Psoas muscle (tissue), 8 donors: ENCODE measurements around the gene EHD4. TPM values are rescaled to one million over a fixed set of nuclear protein-coding genes. Genes with fewer than 3 reads are reported as not detected.
A peak's percentile ranks its signal among the peaks of the same experiment; 100 is the strongest.

ENCODE experiments used
- ATAC-seq, 4 donors: fragments of 200-7000 bp; cut with Tn5 transposase; one replicate each; pipeline ENCODE4 v1.9.1; 2020; ENCODE audit warnings: moderate library complexity in 3 of 4, mild to moderate bottlenecking in 2 of 4
- DNase-seq, 2 donors: peaks; one replicate each; pipeline ENCODE4 v3.0.0-alpha.2; 2020
- H3K27ac ChIP-seq: fragments of 200-600 bp; one replicate; pipeline ENCODE4 v1.8.0; 2022
- H3K27me3 ChIP-seq, 3 donors: fragments of 200-600 bp in 1 of 3; one replicate each; pipeline versions ENCODE4 v1.6.1 to v1.8.0; 2013 to 2022; ENCODE audit warnings: low read length in 2 of 3, mild to moderate bottlenecking in 2 of 3, moderate library complexity in 1 of 3; ENCODE audit not compliant: insufficient read depth in 3 of 3
- H3K36me3 ChIP-seq, 2 donors: fragments of 200-600 bp in 1 of 2; one replicate each; pipeline versions ENCODE4 v1.6.1 to v1.8.0; 2013 to 2022; ENCODE audit warnings: low read depth in 1 of 2, mild to moderate bottlenecking in 1 of 2, moderate library complexity in 1 of 2; ENCODE audit not compliant: insufficient read depth in 1 of 2
- H3K4me1 ChIP-seq: fragments of 200-600 bp; one replicate; pipeline ENCODE4 v1.8.0; 2022
- H3K4me3 ChIP-seq: fragments of 200-600 bp; one replicate; pipeline ENCODE4 v1.8.0; 2022; ENCODE audit warnings: mild to moderate bottlenecking
- H3K9me3 ChIP-seq: fragments of 200-600 bp; one replicate; pipeline ENCODE4 v1.8.0; 2022
- CTCF ChIP-seq: fragments of 200-600 bp; IDR thresholded peaks from one replicate; pipeline ENCODE4 v1.8.0; 2022; ENCODE audit warnings: antibody characterized with exemption
- WGBS, 3 donors: extraction: QIAGEN DNeasy Blood & Tissue Kit; methylation state at CpG; one replicate each; pipeline versions ENCODE4 v1.1.6 to v1.1.7; 2013; 5-methylcytosine and 5-hydroxymethylcytosine counted together
- intact Hi-C, 2 donors: fragments of 100-400 bp; cut with DNase I; formaldehyde crosslinking; loops; one replicate each; pipeline versions ENCODE4 v1.11.0 to v1.14.2; 2022
- polyA plus RNA-seq, 3 donors: library from polyadenylated mRNA; stranded (reverse); fragments of 200-250 nt; gene quantifications; one replicate each; pipeline ENCODE4 v1.2.3, GENCODE V29; 2013
- total RNA-seq, 4 donors: library from RNA; stranded (reverse); fragmentation: NEBNext Ultra II Directional in 2 of 4; extraction: Animal tissue kit (Norgen Biotek cat#: 25700) in 2 of 4; gene quantifications; one replicate each; pipeline versions ENCODE4 v1.2.1 to v1.2.4, GENCODE V29; 2021 to 2023
- donor health status: healthy with polysubstance abuse.
- donor health status: DM: no; HTN: no; CAD: no; lungs with moderate emphysema.
- donor health status: Bipolar disorder and iron deficiency.
- donor health status: healthy.
- donor health status: DM: yes; HTN: yes; CAD: no.
- donor health status: DM: no; HTN: no; CAD: no.
- donor health status: DM: no; HTN: no; CAD: no.
- donor health status: DM: yes; HTN: yes; CAD: no.

Gene EHD4
- total and polyA plus RNA-seq, 7 donors = 1.7 to 9.6 (median 5.3) TPM

GRCh38 chr15:41969851-41970431 lies 2.4 kb downstream of the EHD4 start:
- Histone ChIP-seq H3K4me1 (peaks cover 19% of the 10 kb centered on the region), H3K27ac (no peak overlapping the region), H3K27me3 (no peaks in the 10 kb centered on the region), H3K36me3 (no peaks in the 10 kb centered on the region), H3K9me3 (no peaks in the 10 kb centered on the region), H3K4me3 (peak overlapping the region; percentile 20)
- ATAC-seq = no peak
- WGBS, 3 donors = 62 to 73% (median 65%) methylated on average over 3 of the region's 3 CpGs
- no peak for TF ChIP-seq CTCF
- DNase-seq = no peak
- intact Hi-C loops = loop anchor here in 1 of 2 donors (5.0 kb wide), 2 partner anchors 43 to 143 kb away; partner anchors contain the start of gene JMJD7

GRCh38 chr15:41968701-41969100 lies 3.7 kb downstream of the EHD4 start:
- H3K27ac ChIP-seq = no peak overlapping the region
- no peak overlapping the region for H3K4me3 ChIP-seq

GRCh38 chr15:41967506-41968206 lies 4.7 kb downstream of the EHD4 start:
- Histone ChIP-seq H3K4me3 (no peak overlapping the region), H3K9me3 (no peaks in the 10 kb centered on the region), H3K27ac (peak overlapping the region; percentile 31), H3K36me3 (no peaks in the 10 kb centered on the region), H3K27me3 (no peaks in the 10 kb centered on the region), H3K4me1 (peaks cover 19% of the 10 kb centered on the region)
- DNase-seq (no peak), ATAC-seq (no peak)
- no peak for TF ChIP-seq CTCF
- intact Hi-C loops = loop anchor here in 1 of 2 donors (5.0 kb wide), 1 partner anchor 140 kb away; the partner anchor contains the start of gene JMJD7
- WGBS, 3 donors = 65 to 71% (median 65%) methylated on average over 4 of the region's 4 CpGs

More at GRCh38 chr15:41968701-41969100, 3.7 kb downstream of the EHD4 start:
- H3K9me3 ChIP-seq = no peaks in the 10 kb centered on the region
- DNase-seq (no peak), ATAC-seq (no peak)
- peaks cover 19% of the 10 kb centered on the region for H3K4me1 ChIP-seq
- WGBS, 3 donors = 86 to 94% (median 90%) methylated on average over 4 of the region's 4 CpGs
- no peaks in the 10 kb centered on the region for H3K36me3 ChIP-seq
- intact Hi-C loops = loop anchor here in 1 of 2 donors (5.0 kb wide), 1 partner anchor 141 kb away; the partner anchor contains the start of gene JMJD7
- no peaks in the 10 kb centered on the region for H3K27me3 ChIP-seq
- TF ChIP-seq CTCF = no peak

- Histone ChIP-seq H3K27me3 (no peaks in the 10 kb centered on the region), H3K4me1 (peaks cover 19% of the 10 kb centered on the region), H3K4me3 (no peak overlapping the region), H3K9me3 (no peaks in the 10 kb centered on the region), H3K27ac (no peak overlapping the region), H3K36me3 (no peaks in the 10 kb centered on the region)
- whole genome bisulfite sequencing, 3 donors = 86 to 95% (median 94%) methylated on average over 3 of the region's 3 CpGs
- intact Hi-C loops = loop anchor here in 1 of 2 donors (5.0 kb wide), 1 partner anchor 140 kb away; the partner anchor contains the start of gene JMJD7
- DNase-seq (no peak), ATAC-seq (no peak)
- no peak for TF ChIP-seq CTCF
Measured at GRCh38 chr15:41966920-41967465, 5.4 kb downstream of the EHD4 start.
